ENCODE results near the gene RORC.

The RORC gene

GRCh38 chr1:151825751-151826660 lies 5.6 kb downstream of the RORC start:
- DNase-seq = no peak

- DNase-seq = no peak
Observed at GRCh38 chr1:151825204-151825603, 6.4 kb downstream of the RORC start.

- DNase-seq = no peak
Observed at GRCh38 chr1:151823175-151823574, 8.4 kb downstream of the RORC start.

GRCh38 chr1:151822404-151822803 lies 9.2 kb downstream of the RORC start:
- no peak for DNase-seq

GRCh38 chr1:151820940-151821339 lies 10.7 kb downstream of the RORC start:
- DNase-seq = no peak

GRCh38 chr1:151819976-151820623 lies 11.5 kb downstream of the RORC start:
- no peak for DNase-seq

- no peak for DNase-seq
Observed at GRCh38 chr1:151819227-151819835, 12.3 kb downstream of the RORC start.

- DNase-seq = no peak
Observed at GRCh38 chr1:151817353-151817730, 14.3 kb downstream of the RORC start.

- no peak for DNase-seq
Observed at GRCh38 chr1:151816548-151817352, 14.9 kb downstream of the RORC start.

GRCh38 chr1:151815716-151816327 lies 15.8 kb downstream of the RORC start:
- no peak for DNase-seq

GRCh38 chr1:151814971-151815545 lies 16.5 kb downstream of the RORC start:
- no peak for DNase-seq

- DNase-seq = no peak
Observed at GRCh38 chr1:151814426-151814825, 17.2 kb downstream of the RORC start.

GRCh38 chr1:151813271-151813977 lies 18.2 kb downstream of the RORC start:
- DNase-seq = no peak

- DNase-seq = no peak
Observed at GRCh38 chr1:151811181-151811580, 20.4 kb downstream of the RORC start.

GRCh38 chr1:151809985-151810556 lies 21.5 kb downstream of the RORC start:
- no peak for DNase-seq

- DNase-seq = no peak
Observed at GRCh38 chr1:151809290-151809984, 22.2 kb downstream of the RORC start.

- no peak for DNase-seq
Observed at GRCh38 chr1:151807766-151808165, 23.8 kb downstream of the RORC start.

GRCh38 chr1:151807131-151807530 lies 24.5 kb downstream of the RORC start:
- no peak for DNase-seq

GRCh38 chr1:151806170-151806569 lies 25.4 kb downstream of the RORC start:
- DNase-seq = no peak

GRCh38 chr1:151805066-151805820 lies 26.4 kb downstream of the RORC start, which contains the start of gene LINGO4:
LINGO4 (minus strand) TSS chr1:151805419; CDS start chr1:151802704, 2,715 bp downstream.
- DNase-seq = no peak
